GM19099 (cell line): ENCODE data around the gene SORBS2.

ENCODE experiments used
- POLR2A ChIP-seq: IDR thresholded peaks from 3 replicates; pipeline ENCODE4 v1.6.1; 2011; ENCODE audit warnings: low read depth; ENCODE audit not compliant: insufficient read length; ENCODE audit errors: extremely low read depth

Gene SORBS2

DNA sequence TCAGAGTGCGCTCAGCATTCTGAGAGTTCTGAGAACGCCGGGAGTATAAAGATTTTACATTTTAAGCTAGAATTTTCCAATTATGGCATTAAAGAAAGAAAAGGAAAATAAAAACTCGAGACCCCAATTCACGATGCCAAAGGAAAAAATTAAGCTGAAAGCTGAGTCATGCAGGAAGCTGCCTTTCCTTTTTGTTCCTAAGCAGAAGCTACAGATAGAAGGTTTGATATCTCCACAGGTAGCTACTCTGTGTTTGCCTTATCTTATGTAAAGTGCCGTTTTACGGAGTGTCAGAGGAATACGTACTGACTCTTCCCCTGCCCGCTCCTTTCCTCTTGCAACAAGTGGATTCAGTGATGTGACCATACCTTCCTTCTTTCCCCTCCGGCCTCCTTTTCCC lies 10.8 kb upstream of the SORBS2 start:
- no peak for TF ChIP-seq POLR2A

- TF ChIP-seq POLR2A: no peak
Observed at GRCh38 chr4:185821029-185821419, 9.0 kb upstream of the SORBS2 start.

GRCh38 chr4:185820146-185821028 lies 8.4 kb upstream of the SORBS2 start:
- TF ChIP-seq POLR2A: no peak

DNA sequence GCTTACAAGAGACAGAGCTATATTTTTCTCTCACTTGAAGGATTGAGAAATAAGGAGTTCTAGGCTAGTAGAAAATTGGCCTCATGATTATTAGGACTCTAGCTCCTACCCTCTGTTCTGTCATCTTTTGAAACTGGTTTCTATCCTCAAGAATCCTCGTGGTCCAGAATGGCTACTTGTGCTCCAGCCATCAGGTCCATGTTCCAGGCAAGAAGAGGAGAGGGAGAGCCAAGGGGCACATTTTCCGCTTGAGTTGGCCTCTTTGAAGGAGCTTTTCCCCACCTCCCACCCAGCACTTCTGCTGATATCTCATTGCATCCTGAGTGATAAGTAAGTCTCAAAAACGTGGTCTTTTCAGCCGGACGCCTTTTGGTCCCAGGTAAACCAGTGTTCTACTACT lies 7.2 kb upstream of the SORBS2 start:
- no peak for TF ChIP-seq POLR2A

GRCh38 chr4:185817403-185817818 lies 5.4 kb upstream of the SORBS2 start:
- TF ChIP-seq POLR2A: no peak

- no peak for TF ChIP-seq POLR2A
Observed at GRCh38 chr4:185813133-185813532, 1.1 kb upstream of the SORBS2 start.

- TF ChIP-seq POLR2A: no peak
Observed at GRCh38 chr4:185810746-185811508, 1.1 kb downstream of the SORBS2 start.

DNA sequence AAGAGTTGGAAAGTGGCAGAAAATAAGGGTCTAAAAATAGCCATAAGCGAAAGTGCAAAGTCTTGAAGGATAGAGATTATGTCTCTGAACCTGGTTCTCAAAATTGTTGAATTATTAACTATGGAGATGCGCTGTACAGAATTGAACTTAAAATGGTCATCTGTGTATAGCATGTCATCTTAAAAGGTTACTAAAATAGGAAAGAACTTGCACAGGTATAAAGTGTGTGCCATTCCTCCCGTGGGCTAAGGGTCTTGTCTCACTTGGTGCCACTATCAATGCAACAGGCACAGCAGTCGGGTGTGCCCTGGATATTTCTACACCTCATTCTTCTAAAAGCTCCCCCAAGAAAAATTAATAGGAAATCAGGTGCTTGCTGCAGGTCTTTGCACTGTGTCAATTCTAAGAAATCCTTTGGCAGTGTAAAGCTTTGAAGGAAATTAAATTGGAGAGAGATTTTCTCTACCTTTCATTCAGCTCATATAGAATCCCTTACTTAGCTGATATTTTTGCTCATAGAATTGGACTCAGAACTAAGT lies 2.4 kb downstream of the SORBS2 start:
- no peak for TF ChIP-seq POLR2A

DNA sequence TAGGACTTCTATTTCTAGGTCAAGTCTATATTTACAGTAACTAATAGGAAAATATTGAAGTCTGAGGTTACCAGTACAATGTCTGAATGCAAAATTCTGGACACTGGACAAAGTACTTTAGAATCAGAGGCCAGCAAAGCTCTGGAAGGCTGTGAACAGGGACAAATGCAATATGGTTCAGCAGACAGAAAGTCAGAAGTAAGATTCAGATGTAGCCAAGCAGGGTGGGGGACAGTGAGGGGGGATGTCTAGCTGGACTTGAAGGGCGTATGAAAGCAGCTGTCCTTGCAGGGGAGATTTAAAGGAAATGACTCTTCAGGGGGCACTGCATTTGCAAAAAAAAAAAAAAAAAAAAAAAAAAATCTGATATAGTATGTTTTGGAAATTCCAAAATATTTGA lies 2.9 kb downstream of the SORBS2 start:
- TF ChIP-seq POLR2A: no peak

- no peak for TF ChIP-seq POLR2A
Observed at GRCh38 chr4:185805979-185806378, 6.0 kb downstream of the SORBS2 start.

GRCh38 chr4:185805262-185805802 lies 6.7 kb downstream of the SORBS2 start:
- TF ChIP-seq POLR2A: no peak

DNA sequence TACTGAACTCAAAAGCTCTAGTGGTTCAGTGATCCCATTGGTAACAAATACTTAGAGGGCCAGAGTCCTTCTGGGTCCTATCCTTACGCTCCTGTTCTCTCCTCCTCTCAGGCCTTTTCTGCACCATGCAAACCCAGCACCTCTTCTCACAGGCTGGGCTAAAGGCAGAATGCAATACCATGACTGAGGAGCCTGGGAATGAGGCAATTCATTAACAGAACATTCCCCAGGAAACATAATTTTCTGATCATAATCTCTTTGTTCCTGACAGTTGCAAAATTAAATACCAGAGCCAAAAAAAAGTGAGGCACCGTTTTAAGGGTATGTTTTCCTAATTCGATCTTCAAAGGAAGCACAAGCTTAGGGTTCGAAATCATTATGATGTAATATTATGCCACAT lies 9.0 kb downstream of the SORBS2 start:
- TF ChIP-seq POLR2A: no peak

DNA sequence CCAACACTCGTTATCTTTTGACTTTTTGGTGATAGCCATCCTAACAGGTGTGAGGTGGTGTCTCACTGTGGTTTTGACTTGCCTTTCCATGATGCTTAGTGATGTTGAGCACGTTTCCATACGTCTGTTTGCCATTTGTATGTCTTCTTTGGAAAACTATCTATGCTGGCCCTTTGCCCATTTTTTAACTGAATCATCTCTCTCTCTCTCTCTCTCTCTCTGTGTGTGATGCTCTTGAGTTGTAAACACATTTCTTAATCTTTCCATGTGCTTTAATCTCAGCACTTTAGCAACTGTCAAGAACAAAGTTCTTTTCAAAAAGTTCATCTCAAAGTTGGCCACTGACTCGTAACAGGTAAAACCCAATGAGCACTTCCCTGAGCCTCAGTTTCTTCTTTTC lies 10.5 kb downstream of the SORBS2 start:
- TF ChIP-seq POLR2A: no peak

GRCh38 chr4:185800266-185800945 lies 11.6 kb downstream of the SORBS2 start:
- no peak for TF ChIP-seq POLR2A

GRCh38 chr4:185799442-185799841 lies 12.6 kb downstream of the SORBS2 start:
- TF ChIP-seq POLR2A: no peak
